OCI-LY3 (cell line): ENCODE data around the gene PPIB.

Source experiments
- CTCF ChIP-seq: fragments of 200-600, 300-600 bp; sonication (generic); IDR thresholded peaks from 2 replicates; pipeline ENCODE4 v1.5.1; 2014; ENCODE audit warnings: antibody characterized with exemption, low read length, low read depth
- EZH2phosphoT487 ChIP-seq: fragments of 200-600 bp; shearing (Covaris generic); IDR thresholded peaks from 2 replicates; pipeline ENCODE4 v1.6.1; 2018; ENCODE audit warnings: antibody characterized with exemption, mixed run types, low read depth

- TF ChIP-seq CTCF (peak; percentile 14; the same call in 1 of the 2 replicates), EZH2phosphoT487 (no peak)
Observed at GRCh38 chr15:64143276-64143675, 19.5 kb downstream of the PPIB start.
